HG03039 (cell line): ENCODE results near the gene ACTA2.

ENCODE experiments used
- ATAC-seq: cut with Tn5 transposase; IDR thresholded peaks from one replicate; pipeline ENCODE4 v1.9.1; 2021; ENCODE audit warnings: mild to moderate bottlenecking, moderate library complexity; ENCODE audit not compliant: unreplicated experiment

Gene ACTA2

DNA sequence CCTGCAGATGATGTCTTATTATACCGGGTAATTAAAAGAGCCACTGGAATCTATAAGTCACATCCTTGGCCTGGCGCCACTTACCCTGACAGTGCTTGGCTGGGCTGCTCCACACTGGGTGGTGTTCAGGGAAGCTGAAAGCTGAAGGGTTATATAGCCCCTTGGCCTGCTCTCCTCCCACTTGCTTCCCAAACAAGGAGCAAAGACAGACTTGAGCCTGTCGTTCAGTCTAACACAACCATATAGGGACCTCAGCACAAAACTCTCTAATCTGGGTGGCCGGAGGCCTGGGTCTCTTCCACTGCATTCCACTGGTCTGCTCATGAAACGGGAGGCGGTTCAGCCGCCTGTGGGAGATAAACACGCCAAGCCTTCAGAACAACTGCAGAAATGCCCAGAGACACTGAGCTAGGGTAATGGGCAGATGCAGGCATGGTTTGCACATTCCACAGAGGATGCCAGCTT is at the start of gene ACTA2:
Gene ACTA2 (minus strand): TSS at position 127 of the 465 bp plus-strand sequence. CDS start 3,843 bp downstream, outside the sequence.
- no peak for ATAC-seq

DNA sequence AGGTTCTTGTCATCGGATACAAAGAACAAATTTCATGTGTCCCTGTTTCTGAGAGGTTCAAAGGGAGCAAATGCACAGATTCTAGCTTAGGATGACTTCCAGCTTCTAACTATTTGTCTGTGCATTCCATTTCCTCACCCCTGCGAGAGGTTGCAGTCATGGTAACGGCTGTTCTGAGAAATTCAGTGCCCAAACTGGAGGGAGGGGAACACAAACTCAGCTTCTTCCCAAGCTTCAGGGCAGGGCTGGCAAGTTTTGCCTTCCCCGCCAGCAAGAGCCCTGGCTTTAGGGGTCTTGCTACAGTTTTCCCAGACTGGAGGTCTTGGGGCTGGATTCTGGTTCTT is 49.1 kb upstream of the ACTA2 start:
- ATAC-seq = no peak

DNA sequence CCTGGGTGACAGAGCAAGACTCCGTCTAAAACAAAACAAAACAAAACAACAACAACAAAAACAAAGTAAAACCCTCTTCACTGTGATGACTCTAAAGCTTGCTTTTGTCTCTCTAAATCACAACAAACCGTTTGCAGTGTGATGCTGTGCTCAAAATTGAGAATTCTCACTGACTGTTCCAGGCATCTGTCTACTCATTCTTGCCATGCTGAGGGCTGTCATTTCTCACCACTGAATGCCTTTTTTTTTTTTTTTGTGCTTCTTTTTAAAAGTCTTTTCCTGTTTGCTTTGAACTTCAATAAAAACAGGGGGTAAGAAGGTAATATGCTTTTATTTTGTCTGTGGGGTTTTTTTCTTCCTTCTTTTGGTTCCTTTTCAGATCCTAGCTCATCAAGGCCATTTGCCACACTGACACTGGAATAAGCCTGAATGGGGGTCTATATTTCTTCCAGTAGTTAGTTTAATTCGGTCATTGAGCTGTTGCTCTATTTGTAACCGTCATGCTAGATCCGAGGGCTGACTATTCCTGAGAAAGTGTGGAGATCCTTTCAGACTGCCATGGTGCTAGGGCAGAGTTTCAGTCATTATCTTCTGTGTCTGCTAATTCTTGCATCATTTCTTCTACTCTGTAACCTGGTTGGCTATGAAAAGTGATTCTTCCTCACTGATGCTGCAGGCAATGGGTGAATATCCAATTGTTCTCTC is 48.6 kb upstream of the ACTA2 start:
- ATAC-seq = no peak

DNA sequence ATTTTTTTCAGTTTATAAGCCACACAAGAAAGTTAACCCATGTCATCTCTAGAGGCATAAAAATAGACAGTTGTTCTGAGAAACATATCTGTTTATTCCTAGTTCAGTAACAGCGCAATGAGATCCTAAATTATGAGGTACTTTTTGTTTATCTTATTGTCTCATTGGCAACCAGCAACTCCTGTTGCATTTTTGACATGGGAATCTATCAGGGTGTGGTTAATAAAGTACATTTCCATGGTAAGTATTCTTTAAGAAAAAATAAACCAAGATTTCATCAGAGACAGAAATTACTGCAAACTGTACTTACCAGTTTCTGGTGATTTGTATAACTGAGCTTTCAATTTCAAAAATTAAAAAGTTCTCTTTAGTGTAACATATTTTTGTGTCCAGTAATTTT is 47.1 kb upstream of the ACTA2 start:
- ATAC-seq = no peak

DNA sequence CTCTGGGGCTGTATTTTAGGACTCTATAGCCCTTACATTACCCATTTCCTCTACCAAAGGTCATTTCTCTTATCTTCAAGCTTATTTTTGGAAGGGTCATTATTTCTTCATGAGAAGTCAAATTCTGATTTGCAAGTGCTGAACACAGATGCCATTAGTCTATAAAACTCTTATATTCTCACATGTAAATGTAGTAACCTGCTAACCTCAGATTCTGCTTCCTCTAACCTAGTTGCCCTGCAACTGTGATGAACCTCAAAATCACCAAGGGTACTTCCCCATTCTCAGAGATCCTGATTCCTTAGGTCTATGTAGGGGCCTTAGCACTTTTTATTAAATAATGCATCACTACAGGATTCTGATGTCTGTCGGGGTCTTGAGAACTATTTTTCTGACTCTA is 44.4 kb upstream of the ACTA2 start:
- no peak for ATAC-seq

DNA sequence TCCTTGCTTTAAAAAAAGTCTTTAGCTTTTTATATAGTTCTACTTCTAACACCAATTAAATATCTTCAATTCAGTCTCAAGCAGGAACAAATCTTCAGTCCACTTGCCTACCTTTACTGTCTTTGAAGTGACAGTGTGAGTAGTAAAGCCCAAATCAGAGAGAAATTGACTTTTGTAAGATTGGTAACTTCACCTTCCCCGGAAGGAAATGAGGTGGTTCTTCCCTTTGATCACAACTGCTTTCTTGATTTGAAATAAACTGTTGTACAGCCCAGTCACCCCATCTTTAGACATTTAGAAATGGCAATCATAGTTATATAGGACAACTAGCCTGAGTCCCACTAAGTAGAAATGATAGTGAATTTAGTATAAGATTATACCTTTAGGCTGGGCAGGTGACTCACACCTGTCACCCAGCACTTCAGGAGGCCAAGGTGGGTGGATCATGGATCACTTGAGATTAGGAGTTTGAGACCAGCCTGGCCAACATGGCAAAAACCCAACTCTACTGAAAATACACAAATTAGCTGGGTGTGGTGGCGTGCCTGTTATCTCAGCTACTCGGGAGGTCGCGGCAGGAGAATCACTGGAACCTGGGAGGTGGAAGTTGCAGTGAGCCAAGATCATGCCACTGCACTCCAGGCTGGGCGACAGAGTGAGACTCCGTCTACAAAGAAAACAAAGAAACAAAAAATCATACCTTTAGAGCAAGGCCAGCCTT is 42.7 kb upstream of the ACTA2 start:
- no peak for ATAC-seq

DNA sequence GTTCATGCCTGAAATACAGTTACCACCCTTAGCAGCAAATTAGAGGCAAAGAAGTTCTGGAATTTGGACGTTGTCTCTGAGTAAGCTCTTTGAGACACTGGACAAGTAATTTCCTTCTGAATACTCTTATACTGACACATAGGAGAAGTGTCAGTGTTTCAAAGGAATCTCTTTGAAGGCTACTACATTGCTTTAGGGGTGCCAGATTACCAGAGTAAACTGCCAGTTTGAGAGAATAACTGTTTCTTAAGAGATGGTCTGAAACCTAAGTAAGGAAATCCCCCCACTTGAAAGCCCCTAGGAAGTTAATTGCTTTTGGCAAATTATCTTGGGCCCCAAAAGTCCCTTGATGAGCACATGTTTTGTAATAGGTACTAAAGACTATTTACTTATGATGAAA is 41.4 kb upstream of the ACTA2 start:
- ATAC-seq = no peak

DNA sequence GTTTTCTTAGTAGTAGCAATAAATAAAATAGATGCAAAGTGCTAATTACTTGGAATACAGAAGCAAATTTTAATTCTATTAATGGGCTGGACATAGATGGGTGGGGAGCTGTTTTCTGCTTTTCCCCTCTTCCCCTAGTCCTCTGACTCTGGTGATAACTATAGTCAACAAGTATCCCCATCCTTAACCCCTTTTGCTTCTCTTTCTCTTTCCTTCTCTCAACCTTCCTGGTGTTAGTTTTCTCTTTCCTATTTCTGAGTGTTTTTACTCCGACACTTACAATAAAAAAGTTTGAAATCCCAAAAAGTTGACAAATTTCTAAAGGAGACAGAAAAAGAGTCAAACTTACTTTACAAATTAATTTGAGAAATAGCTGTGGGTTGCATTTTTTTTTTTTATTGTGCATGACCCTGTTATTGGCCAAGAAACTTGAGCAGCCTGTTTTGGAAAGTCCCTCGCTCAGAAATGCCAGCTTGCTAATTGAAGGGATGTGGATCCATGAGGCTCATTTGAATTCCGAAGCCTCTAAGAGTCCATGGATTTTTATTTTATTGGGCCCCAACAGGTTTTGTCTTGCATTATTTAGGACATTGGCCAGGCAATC is 40.5 kb upstream of the ACTA2 start:
- no peak for ATAC-seq

DNA sequence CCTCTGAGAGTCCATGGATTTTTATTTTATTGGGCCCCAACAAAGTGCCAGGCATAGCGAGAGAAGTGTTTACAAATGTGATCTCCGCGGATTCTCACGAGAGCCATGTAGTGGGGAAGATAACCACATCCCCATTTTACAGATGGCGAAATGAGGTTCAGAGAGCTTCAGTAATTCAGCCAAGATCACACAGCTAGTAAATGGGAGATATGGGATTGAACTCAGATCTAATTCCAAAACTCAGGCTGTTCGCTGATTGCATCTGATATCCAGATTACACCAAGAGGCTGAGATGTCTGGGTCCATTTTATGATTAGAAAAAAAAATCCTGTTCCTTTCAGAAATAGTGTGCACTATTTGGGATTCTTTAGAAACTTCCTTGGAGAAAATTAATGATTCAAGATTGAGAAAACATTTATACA is 39.3 kb upstream of the ACTA2 start:
- ATAC-seq = peak; percentile 1

DNA sequence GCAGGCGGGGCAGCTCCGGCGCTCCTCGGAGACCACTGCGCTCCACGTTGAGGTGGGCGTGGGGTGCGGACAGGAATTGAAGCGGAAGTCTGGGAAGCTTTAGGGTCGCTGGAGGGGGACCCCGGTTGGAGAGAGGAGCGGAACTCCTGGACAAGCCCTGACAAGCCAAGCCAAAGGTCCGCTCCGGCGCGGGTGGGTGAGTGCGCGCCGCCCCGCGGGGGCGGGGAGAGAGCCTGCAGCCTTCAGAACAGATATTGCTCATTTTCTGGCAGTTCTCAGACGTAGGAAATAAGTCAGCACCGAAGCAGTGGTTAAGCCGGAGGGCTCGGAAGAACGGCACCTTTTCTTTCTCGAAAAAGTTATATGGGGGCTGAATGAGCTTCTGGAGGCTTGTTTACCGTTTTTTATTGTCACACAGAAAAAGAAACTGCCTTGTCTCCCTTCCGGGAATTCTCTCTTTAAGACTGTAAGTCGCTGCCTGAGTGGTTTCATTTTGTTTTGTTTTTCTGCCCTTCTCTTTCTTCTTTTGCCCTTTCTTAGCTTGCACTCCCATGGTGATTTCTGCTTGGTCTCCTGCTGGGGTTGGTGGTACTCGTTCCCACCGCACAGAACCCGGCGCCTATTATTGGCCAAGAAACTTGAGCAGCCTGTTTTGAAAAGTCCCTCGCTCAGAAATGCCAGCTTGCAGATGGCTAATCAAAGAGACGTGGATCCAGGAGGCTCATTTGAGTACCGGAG is 38.8 kb upstream of the ACTA2 start:
- peak; percentile 37 for ATAC-seq

DNA sequence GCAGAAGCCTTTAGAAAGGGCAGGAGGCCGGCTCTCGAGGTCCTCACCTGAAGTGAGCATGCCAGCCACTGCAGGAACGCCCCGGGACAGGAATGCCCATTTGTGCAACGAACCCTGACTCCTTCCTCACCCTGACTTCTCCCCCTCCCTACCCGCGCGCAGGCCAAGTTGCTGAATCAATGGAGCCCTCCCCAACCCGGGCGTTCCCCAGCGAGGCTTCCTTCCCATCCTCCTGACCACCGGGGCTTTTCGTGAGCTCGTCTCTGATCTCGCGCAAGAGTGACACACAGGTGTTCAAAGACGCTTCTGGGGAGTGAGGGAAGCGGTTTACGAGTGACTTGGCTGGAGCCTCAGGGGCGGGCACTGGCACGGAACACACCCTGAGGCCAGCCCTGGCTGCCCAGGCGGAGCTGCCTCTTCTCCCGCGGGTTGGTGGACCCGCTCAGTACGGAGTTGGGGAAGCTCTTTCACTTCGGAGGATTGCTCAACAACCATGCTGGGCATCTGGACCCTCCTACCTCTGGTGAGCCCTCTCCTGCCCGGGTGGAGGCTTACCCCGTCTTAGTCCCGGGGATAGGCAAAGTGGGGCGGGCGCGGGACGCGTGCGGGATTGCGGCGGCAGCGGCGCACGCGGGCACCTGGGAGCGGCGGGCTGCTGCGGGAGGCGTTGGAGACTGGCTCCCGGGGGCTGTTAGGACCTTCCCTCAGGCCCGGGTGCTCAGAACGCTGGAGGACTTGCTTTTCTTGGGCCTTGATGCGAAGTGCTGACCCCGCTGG is 38.0 kb upstream of the ACTA2 start, which contains the start of gene FAS:
Gene FAS (plus strand): TSS at position 415 of the 777 bp plus-strand sequence. CDS start 79 bp downstream, at position 494.
- ATAC-seq = peak; percentile 60

DNA sequence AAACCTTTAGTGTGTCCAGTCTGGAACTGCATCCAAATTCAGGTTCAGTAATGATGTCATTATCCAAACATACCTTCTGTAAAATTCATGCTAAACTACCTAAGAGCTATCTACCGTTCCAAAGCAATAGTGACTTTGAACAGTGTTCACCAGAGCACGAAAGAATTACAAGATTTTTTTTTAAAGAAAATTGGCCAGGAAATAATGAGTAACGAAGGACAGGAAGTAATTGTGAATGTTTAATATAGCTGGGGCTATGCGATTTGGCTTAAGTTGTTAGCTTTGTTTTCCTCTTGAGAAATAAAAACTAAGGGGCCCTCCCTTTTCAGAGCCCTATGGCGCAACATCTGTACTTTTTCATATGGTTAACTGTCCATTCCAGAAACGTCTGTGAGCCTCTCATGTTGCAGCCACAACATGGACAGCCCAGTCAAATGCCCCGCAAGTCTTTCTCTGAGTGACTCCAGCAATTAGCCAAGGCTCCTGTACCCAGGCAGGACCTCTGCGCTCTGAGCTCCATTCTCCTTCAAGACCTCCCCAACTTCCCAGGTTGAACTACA is 37.3 kb upstream of the ACTA2 start:
- peak; percentile 1 for ATAC-seq

DNA sequence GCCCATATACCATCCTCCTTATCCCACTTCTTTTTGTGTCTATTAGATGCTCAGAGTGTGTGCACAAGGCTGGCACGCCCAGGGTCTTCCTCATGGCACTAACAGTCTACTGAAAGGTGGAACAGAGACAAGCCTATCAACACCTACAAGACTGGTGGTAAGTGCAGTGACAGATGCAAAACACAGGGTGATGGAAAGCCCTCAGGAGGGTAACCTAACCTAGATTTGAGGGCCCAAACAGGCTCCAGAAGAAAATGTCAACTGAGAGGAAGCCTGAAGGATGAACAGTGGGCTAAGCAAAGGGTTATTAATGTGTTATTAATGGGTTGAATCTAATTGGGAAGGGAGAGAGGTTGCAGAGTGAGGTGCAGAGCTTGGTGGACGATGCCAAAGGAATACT is 36.9 kb upstream of the ACTA2 start:
- ATAC-seq = no peak

DNA sequence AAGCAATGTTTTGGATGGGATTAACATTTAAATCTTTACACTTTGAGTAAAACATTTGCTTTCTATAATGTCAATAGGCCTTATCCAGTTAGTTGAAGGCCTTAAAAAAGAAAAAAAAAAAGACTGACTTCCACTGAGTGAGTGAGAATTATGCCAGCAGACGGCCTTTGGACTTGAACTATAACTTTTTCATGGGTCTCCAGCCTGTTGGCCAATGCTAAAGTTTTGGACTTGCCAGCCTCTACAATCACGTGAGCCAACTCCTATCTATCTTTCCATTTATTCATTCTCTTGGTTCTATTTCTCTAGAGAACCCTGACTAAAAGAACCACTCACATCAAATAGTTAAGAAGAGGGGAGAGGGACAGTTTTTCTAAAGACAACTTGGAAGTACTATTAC is 35.3 kb upstream of the ACTA2 start:
- ATAC-seq = no peak

DNA sequence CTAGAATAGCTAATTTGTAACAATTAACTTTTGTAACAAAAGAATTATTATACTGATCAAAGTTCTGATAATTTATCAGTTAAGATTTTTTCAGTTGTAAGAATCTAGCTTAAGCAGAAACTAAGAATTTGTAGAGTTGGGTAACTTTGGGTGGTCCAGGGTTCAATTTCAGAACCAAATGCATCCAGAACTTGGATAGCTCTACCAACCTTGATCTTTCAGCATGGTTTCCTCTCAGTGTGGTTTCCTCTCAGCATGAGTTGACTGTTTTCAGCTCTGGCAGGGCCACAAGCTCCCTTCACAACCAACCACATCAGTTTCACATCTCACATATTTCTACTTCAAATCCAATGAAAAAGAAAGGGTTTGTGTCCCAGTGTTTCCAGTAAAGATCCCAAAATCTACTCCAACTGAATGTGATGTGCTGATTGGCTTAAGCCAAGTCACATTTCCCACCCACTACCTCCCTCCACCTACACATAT is 34.7 kb upstream of the ACTA2 start:
- ATAC-seq = no peak

DNA sequence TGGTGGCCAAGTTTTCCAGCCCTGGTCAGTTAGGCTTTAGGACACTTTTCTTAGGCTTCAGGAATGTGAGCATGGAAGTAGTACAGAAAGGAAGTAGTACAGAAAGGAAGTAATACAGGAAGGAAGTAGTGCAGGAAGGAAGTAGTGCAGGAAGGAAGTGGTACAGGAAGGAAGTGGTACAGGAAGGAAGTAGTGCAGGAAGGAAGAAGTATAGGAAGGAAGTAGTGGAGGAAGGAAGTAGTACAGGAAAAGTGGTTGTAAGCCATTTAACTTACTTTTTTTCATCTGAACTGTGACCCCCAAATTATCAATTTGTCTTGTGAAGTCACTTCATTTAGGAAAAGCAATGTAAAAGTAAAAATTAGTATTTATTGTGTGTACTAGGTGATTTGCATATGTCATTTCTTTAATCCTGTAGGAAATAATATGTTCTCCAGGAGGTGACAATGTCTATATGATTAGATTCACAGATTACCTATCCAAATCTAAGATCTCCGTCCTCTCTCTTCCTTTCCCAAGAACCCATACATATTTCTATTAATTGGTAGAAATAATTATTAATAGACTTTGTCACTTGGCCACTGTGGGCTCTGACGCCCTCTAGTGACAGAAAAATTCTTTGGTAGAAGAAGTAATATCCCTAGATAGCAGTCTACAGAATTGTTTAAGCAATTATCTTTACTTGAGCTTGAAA is 34.1 kb upstream of the ACTA2 start:
- no peak for ATAC-seq

DNA sequence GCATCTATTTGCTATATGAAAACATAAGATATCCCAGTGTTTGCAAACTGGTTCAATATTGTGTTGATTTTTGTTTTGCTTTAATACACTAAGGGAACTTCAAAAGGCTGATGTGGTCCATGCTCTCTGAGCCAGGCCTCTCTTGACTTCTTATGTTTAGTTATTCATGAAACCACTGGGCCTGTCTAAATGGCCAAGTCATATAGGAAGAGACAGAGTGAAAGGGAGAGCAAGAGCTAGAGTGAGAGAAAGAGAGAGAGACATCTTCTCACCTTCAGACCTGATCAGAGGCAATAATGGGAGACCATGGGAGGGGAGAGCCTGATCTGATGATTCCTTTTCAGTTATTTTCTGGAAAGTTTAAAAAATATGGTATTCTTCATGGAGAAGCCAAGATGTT is 32.0 kb upstream of the ACTA2 start:
- no peak for ATAC-seq

DNA sequence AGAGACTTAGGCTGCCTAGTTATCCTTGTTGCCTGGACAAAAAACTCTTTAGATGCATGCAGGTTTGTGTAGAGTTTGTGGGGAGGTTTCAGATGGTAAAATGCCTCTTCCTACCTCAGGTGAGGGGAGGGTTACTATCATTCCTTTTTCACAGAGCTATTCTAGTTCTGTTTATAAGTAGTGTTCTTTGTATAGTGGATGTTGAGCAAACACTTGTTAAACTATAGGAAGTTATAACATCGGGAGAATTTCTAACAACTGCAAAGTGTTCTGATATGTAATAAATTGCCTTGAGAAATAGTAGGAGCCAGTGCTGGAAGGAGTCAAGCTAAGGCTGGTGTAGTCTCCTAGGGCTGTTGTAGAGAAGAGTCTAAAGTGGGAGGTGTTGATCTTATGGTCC is 31.4 kb upstream of the ACTA2 start:
- ATAC-seq = no peak

DNA sequence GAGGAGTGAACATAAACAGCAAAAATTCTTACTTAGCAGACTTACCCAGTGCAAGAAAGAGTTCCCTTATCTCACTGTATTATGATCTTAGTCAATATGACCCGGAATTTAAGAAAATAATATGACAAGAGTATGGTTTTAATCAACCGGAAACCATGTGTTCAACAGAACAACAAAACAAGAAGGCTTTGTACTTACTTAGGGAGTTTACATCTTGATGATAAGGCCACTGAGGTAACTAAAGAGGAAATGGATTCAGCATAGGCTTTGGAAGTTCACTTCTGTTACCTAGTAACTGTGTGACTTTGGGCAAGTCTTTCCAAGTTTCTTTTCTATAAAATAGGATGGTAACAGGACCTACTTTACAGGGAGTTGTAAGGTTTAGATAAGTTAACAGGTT is 30.6 kb upstream of the ACTA2 start:
- no peak for ATAC-seq

DNA sequence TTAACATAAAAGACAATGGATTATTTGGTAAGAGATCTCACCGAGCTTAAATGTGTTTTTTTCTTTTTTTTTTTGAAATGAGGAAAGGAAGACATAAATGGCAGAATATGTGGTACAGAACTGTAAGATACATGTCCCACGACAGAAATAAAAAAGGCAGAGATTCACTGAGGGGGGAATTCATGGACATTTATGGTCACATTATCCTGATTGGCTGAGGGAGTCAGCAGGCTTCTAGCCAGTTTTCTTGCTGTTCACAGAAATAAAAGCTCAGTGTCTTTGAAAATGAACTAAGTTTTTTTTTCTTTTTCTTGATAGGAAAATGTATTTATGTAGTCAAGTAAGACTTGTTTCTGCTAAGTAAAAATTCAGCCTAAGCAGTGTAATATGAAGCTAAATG is 29.8 kb upstream of the ACTA2 start:
- no peak for ATAC-seq
